Left ventricle myocardium inferior (tissue), 1 donor: Measurements from ENCODE around the gene KNSTRN. TPM values are rescaled to one million over a fixed set of nuclear protein-coding genes. Genes with fewer than 3 reads are reported as not detected.

Experiments
- DNase-seq: peaks from one replicate; pipeline ENCODE4 v3.0.0-alpha.2; 2020
- H3K27ac ChIP-seq: fragments of 200-600 bp; replicated peaks from 2 replicates; pipeline ENCODE4 v1.8.0; 2021
- H3K27me3 ChIP-seq: fragments of 200-600 bp; 2 replicates; pipeline ENCODE4 v1.8.0; 2021; ENCODE audit warnings: low read depth
- H3K36me3 ChIP-seq: fragments of 200-600 bp; 2 replicates; pipeline ENCODE4 v1.8.0; 2021
- H3K4me1 ChIP-seq: fragments of 200-600 bp; 2 replicates; pipeline ENCODE4 v1.8.0; 2021
- H3K4me3 ChIP-seq: fragments of 200-600 bp; 2 replicates; pipeline ENCODE4 v1.8.0; 2021; ENCODE audit warnings: mild to moderate bottlenecking, moderate library complexity
- H3K9me3 ChIP-seq: fragments of 200-600 bp; replicated peaks from 2 replicates; pipeline ENCODE4 v1.8.0; 2021
- CTCF ChIP-seq: fragments of 200-600 bp; IDR thresholded peaks from 2 replicates; pipeline ENCODE4 v1.8.0; 2021; ENCODE audit warnings: antibody characterized with exemption, mild to moderate bottlenecking, borderline replicate concordance
- intact Hi-C: fragments of 100-400 bp; cut with micrococcal nuclease; formaldehyde crosslinking; loops from one replicate; pipeline ENCODE4 v1.11.0; 2022
- total RNA-seq: library from RNA; stranded (reverse); fragmentation: NEBNext Ultra II Directional; extraction: Animal tissue kit (Norgen Biotek cat#: 25700); gene quantifications from one replicate; pipeline ENCODE4 v1.2.1, GENCODE V29; 2021
- donor health status: DM: no; HTN: yes; CAD: no; lungs with severe emphysema.

KNSTRN gene
- total RNA-seq, 1 donor from 2014 or later, result 9.0 TPM

GRCh38 chr15:40335938-40336743, 46.4 kb upstream of the KNSTRN start:
- no peak for TF ChIP-seq CTCF
- intact Hi-C loops, result no loop called here
- H3K4me1 ChIP-seq, result peaks cover 100% of the 10 kb centered on the region
- H3K27ac ChIP-seq, result peak overlapping the region; percentile 99
- H3K36me3 ChIP-seq, result peaks cover 22% of the 10 kb centered on the region
- H3K4me3 ChIP-seq, result no peak overlapping the region
- H3K9me3 ChIP-seq, result no peaks in the 10 kb centered on the region
- DNase-seq, result no peak
- no peaks in the 10 kb centered on the region for H3K27me3 ChIP-seq

GRCh38 chr15:40336744-40337122, 45.8 kb upstream of the KNSTRN start:
- intact Hi-C loops, result no loop called here
- DNase-seq, result no peak
- no peak for TF ChIP-seq CTCF
- H3K9me3 ChIP-seq, result no peaks in the 10 kb centered on the region
- no peak overlapping the region for H3K4me3 ChIP-seq
- H3K36me3 ChIP-seq, result peaks cover 22% of the 10 kb centered on the region
- peak overlapping the region; percentile 99 for H3K27ac ChIP-seq
- no peaks in the 10 kb centered on the region for H3K27me3 ChIP-seq
- H3K4me1 ChIP-seq, result peaks cover 100% of the 10 kb centered on the region

- DNase-seq, result no peak
- Histone ChIP-seq H3K36me3 (peaks cover 22% of the 10 kb centered on the region), H3K4me3 (peak overlapping the region; percentile 72), H3K9me3 (no peaks in the 10 kb centered on the region), H3K27ac (peak overlapping the region; percentile 99), H3K27me3 (no peaks in the 10 kb centered on the region), H3K4me1 (peaks cover 100% of the 10 kb centered on the region)
- TF ChIP-seq CTCF, result no peak
- intact Hi-C loops, result no loop called here
Measured at GRCh38 chr15:40337597-40337996, 44.9 kb upstream of the KNSTRN start.

- Histone ChIP-seq H3K27ac (peak overlapping the region; percentile 99), H3K9me3 (no peaks in the 10 kb centered on the region), H3K27me3 (no peaks in the 10 kb centered on the region), H3K36me3 (peaks cover 22% of the 10 kb centered on the region), H3K4me3 (peak overlapping the region; percentile 72), H3K4me1 (peaks cover 100% of the 10 kb centered on the region)
- TF ChIP-seq CTCF, result peak; percentile 77
- peak; percentile 79 for DNase-seq
- intact Hi-C loops, result no loop called here
Measured at GRCh38 chr15:40338041-40338657, 44.4 kb upstream of the KNSTRN start.

GRCh38 chr15:40338921-40339620, 43.5 kb upstream of the KNSTRN start:
- Histone ChIP-seq H3K36me3 (peaks cover 22% of the 10 kb centered on the region), H3K4me1 (peaks cover 100% of the 10 kb centered on the region), H3K4me3 (peak overlapping the region; percentile 72), H3K9me3 (no peaks in the 10 kb centered on the region), H3K27me3 (no peaks in the 10 kb centered on the region), H3K27ac (peak overlapping the region; percentile 99)
- no peak for TF ChIP-seq CTCF
- peak; percentile 47 for DNase-seq
- intact Hi-C loops, result no loop called here
